Myocyte (in vitro differentiated cells): ENCODE results near the gene NT5C3B. TPM values are rescaled to one million over a fixed set of nuclear protein-coding genes. Genes with fewer than 3 reads are reported as not detected.
"Not testable (repeated sequence)": the region's sequence is repeated elsewhere in the genome, so short reads cannot be mapped to it uniquely, and the experiment has no call there.

ENCODE experiments used
- DNase-seq: peaks from one replicate; pipeline ENCODE4 v3.0.0-alpha.2; 2012; ENCODE audit warnings: low read depth
- total RNA-seq: library from RNA; depleted of rRNA; stranded (reverse); fragments of >200 nt; gene quantifications from 2 replicates; pipeline ENCODE4 v1.2.3, GENCODE V29; 2014

NT5C3B gene
- total RNA-seq, 1 donor from 2014 or later: 49.2 TPM

- no peak for DNase-seq
These were observed 50.8 kb downstream of the NT5C3B start for GRCh38 chr17:41785091-41785858.

DNA sequence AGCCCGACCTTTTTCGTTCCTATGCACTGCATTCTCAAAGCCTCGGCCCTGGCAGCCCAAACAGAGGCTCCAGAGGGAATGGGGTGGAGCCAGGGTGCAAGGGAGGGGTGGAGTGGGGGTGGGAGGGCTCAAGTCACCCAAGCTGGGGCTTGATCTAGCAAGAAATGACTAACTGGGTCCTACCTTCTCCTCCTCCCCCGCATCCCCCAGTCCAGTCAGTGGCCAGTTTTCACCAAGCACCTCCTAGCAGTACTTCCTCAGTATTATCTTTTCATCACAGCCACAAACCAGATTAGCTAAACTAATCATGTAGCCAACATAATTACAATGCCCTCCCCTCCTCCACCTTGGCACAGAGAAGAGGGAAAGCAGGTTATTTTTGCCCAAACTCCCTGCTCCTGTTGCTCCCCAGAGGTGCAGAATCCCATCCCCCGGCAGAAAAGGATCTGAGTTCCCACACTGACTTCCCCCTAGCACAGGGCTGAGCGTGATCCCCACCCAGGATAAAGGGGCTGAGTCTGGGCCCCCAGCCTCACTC, 51.8 kb downstream of the NT5C3B start:
- no peak for DNase-seq

GRCh38 chr17:41782142-41782541, 53.9 kb downstream of the NT5C3B start:
- DNase-seq: no peak

GRCh38 chr17:41781404-41782110, 54.5 kb downstream of the NT5C3B start:
- DNase-seq: no peak

DNA sequence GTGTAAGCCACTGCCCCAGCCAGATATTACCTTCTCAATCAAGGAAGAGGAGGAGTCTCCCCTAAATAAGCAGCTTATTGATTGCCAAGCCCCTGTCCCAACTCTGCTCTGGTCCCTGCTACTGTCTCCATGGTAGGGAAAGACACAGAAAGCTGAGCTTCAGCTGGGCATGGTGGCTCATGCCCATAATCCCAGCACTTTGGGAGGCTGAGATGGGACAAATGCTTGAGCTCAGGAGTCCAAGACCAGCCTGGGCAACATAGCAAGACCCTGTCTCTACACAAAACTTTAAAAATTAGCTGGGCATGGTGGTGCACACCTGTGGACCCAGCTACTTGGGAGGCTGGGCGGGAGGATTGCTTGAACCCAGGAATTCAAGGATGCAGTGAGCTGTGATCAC, 56.1 kb downstream of the NT5C3B start:
- DNase-seq: no peak

DNA sequence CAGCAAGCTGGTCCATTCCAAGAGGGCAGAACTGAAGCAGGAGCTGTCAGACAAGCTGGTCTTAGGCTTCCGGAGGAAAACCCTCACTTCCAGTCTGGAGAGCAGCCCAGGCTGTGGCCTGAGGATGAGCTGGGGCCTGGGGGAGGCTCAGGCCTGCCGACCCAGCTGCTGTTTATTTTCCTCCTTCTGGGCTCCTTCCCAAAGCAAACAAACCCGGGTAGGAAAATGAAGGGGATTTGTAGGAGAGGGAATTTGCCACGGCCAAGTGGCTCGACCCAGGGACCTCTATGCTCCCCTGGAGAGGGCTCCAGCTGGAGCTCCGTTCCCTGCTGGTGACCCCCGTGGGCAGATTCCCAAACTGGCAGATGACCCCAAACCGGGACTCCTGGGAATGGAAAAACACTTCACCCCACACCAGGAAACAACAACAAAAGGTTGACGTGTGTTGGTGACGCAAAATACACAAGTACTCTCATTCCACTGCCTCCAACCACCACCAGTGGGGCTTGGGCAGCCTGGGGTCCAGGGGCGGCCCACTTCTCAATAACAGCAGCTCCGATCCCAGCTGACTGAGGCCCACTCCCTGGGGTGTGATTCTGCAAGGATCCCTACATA, 58.4 kb downstream of the NT5C3B start:
- peak; percentile 96 for DNase-seq

- peak; percentile 83 for DNase-seq
These were observed 58.9 kb downstream of the NT5C3B start for GRCh38 chr17:41777157-41777573.

- DNase-seq: not testable (repeated sequence)
These were observed 59.7 kb downstream of the NT5C3B start for GRCh38 chr17:41776262-41776900.

DNA sequence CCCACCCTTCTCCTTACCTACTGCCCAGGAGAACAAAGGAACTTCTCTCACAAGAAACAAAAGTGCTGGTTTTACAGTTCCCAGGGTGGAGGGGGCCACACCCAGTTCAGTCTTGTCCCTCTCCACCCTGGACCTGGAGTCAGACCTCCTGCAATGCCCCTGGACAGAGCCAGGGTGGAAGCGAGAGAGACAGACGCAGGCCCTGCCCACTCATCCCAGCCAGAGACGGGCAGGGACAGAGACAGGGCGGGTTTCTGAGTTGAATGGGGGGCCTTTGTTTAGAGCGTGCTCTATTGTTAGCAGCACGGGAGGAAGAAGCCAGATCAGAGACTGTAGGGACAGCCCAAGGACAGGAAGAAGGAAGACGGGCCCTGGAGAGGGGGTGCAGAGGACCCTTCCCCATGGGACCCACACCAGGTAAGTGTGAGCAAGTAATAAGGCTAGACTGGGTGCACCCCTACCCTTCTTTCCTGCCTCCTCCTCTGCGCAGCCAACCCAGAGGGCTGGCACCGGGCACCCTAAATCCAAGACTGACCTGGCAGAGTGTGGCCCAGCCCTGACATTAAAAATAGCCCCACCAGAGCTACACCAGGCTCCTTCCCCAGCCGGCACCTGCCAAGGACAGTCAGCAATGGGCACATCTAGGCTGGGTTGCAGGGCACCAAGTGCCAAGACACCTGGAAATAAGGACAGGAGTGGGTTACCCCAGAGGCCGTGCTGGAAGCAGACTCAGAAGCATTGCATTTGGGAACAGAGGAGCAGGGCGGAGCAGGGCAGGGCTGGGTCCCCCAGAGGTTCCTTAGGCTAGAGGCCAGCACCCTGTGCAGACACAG, 60.4 kb downstream of the NT5C3B start:
- peak; percentile 30 for DNase-seq

Other genes starting within 250 kb of the NT5C3B start
- not detected in 2 replicates for gene KRT14, start 249.3 kb downstream of the NT5C3B start, total RNA-seq
- not detected in 2 replicates for gene KRT16, start 223.5 kb downstream of the NT5C3B start, total RNA-seq
- gene KRT17, start 211.7 kb downstream of the NT5C3B start, total RNA-seq: 0.32 and 2.4 TPM in 2 replicates
- 78.1 and 112 TPM in 2 replicates for gene EIF1, start 147.3 kb downstream of the NT5C3B start, total RNA-seq
- not detected in 2 replicates for gene GAST, start 123.9 kb downstream of the NT5C3B start, total RNA-seq
- 0.16 TPM in 1 of 2 replicates, not detected in the other for gene HAP1, start 101.6 kb downstream of the NT5C3B start, total RNA-seq
- gene JUP, start 49.5 kb downstream of the NT5C3B start, total RNA-seq: 0.51 and 0.78 TPM in 2 replicates
- 98.8 and 115 TPM in 2 replicates for gene P3H4, start 24.3 kb downstream of the NT5C3B start, total RNA-seq
- 164 and 174 TPM in 2 replicates for gene FKBP10, start 23.2 kb downstream of the NT5C3B start, total RNA-seq
- gene KLHL10, start 1.6 kb upstream of the NT5C3B start, total RNA-seq: 1.3 TPM in 1 of 2 replicates, not detected in the other
- 10.9 and 13.7 TPM in 2 replicates for gene KLHL11, start 29.2 kb upstream of the NT5C3B start, total RNA-seq
- 107 and 165 TPM in 2 replicates for gene ACLY, start 82.7 kb upstream of the NT5C3B start, total RNA-seq
- 0.57 and 1.8 TPM in 2 replicates for gene ODAD4, start 94.4 kb upstream of the NT5C3B start, total RNA-seq
- gene CNP, start 130.6 kb upstream of the NT5C3B start, total RNA-seq: 64.0 and 66.1 TPM in 2 replicates
- 85.9 and 103 TPM in 2 replicates for gene DNAJC7, start 181.2 kb upstream of the NT5C3B start, total RNA-seq
- 72.2 and 88.1 TPM in 2 replicates for gene NKIRAS2, start 183.9 kb upstream of the NT5C3B start, total RNA-seq
- 0.16 and 0.51 TPM in 2 replicates for gene C17orf113, start 214.4 kb upstream of the NT5C3B start, total RNA-seq